ENCODE data around the gene BRD9.
"Not testable (repeated sequence)": the region's sequence is repeated elsewhere in the genome, so short reads cannot be mapped to it uniquely, and the experiment has no call there.

GRCh38 chr5:934381-934967, 41.9 kb upstream of the BRD9 start:
- TF ChIP-seq EZH2phosphoT487 (IDR thresholded peaks at IDR 0.05; ENCODE audit: insufficient read depth, low read depth); EZH2 (IDR thresholded peaks at IDR 0.05; ENCODE audit: insufficient read depth, poor library complexity, severe bottlenecking): not testable (repeated sequence)
